Progenitor cell of endocrine pancreas (in vitro differentiated cells): ENCODE measurements around the gene ZBTB20. TPM values are rescaled to one million over a fixed set of nuclear protein-coding genes. Genes with fewer than 3 reads are reported as not detected.

Experiments
- DNase-seq: peaks from one replicate; pipeline ENCODE4 v3.0.0; 2021; ENCODE audit warnings: low spot score; ENCODE audit not compliant: unreplicated experiment
- H3K27ac Mint-ChIP-seq: 2 replicates; pipeline ENCODE4 v1.8.0; 2021; ENCODE audit warnings: mild to moderate bottlenecking, moderate library complexity, mixed read lengths
- H3K27me3 Mint-ChIP-seq: 2 replicates; pipeline ENCODE4 v1.8.0; 2021; ENCODE audit warnings: mixed read lengths
- H3K36me3 Mint-ChIP-seq: 2 replicates; pipeline ENCODE4 v1.8.0; 2022; ENCODE audit warnings: mixed read lengths; ENCODE audit not compliant: insufficient read depth
- H3K4me1 Mint-ChIP-seq: 2 replicates; pipeline ENCODE4 v1.8.0; 2021; ENCODE audit warnings: low read depth, mixed read lengths
- H3K4me3 Mint-ChIP-seq: 2 replicates; pipeline ENCODE4 v1.8.0; 2021; ENCODE audit warnings: low read depth, mild to moderate bottlenecking, moderate library complexity, mixed read lengths
- H3K9me3 Mint-ChIP-seq: 2 replicates; pipeline ENCODE4 v1.8.0; 2021; ENCODE audit warnings: low read depth, mixed read lengths
- CTCF ChIP-seq: fragments of 200-600 bp; sonication (generic); IDR thresholded peaks from one replicate; pipeline ENCODE4 v1.5.0; 2021; ENCODE audit warnings: antibody characterized with exemption, mild to moderate bottlenecking; ENCODE audit not compliant: unreplicated experiment
- total RNA-seq: library from RNA; stranded (reverse); gene quantifications from 2 replicates; pipeline ENCODE4 v1.2.1, GENCODE V29; 2021

ZBTB20 gene
- total RNA-seq, 1 donor from 2014 or later, result 27.3 TPM

DNA sequence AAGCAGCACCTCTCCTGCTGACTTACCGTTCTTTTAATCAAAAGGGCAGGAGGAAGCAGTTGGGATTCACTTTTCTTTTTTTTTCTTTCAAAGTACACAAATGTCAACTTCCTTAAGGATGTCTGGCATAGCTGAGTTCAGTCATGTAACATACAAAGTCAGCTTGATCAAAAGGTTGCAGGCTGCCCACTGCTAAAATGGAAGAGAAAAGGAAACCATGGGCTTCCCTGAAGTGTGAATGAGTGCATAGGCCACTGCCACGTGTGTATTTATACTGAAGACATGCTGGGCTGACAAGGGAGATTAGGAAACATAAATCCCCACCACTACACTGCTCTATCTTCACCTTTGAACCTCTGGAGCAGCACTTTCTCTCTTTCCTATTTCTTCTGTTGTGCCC, 540.8 kb downstream of the ZBTB20 start:
- TF ChIP-seq CTCF, result no peak
- H3K36me3 Mint-ChIP-seq, result no peaks in the 10 kb centered on the region
- no peak overlapping the region for H3K27ac Mint-ChIP-seq
- no peak for DNase-seq
- H3K4me3 Mint-ChIP-seq, result no peak overlapping the region
- peaks cover 15% of the 10 kb centered on the region for H3K4me1 Mint-ChIP-seq
- no peaks in the 10 kb centered on the region for H3K9me3 Mint-ChIP-seq
- no peaks in the 10 kb centered on the region for H3K27me3 Mint-ChIP-seq

DNA sequence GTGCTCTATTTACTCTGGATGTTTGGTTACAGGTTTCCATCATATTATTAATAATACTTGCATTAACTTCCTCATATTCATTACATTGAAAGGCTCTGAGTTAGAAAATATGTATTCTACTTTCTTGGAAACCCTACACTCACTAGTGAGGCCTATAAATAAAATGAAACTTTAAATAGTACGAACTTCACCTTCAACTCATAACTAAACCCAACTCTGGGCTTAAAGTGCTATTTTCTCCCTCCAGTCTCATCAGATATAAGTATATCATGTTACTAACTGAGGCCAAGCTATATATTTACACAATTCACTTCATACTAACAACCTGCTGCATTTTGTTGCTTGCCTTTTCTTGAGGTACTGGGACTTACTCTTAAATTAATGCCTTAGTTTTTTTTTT, 546.5 kb downstream of the ZBTB20 start:
- Mint-ChIP-seq H3K36me3 (no peaks in the 10 kb centered on the region), H3K27me3 (no peaks in the 10 kb centered on the region), H3K27ac (no peak overlapping the region), H3K9me3 (no peaks in the 10 kb centered on the region), H3K4me3 (no peak overlapping the region), H3K4me1 (peaks cover 2% of the 10 kb centered on the region)
- TF ChIP-seq CTCF, result no peak
- no peak for DNase-seq

- Mint-ChIP-seq H3K27me3 (no peaks in the 10 kb centered on the region), H3K4me1 (peaks cover 2% of the 10 kb centered on the region), H3K36me3 (no peaks in the 10 kb centered on the region), H3K9me3 (no peaks in the 10 kb centered on the region), H3K27ac (no peak overlapping the region), H3K4me3 (no peak overlapping the region)
- DNase-seq, result no peak
- no peak for TF ChIP-seq CTCF
These were observed 549.2 kb downstream of the ZBTB20 start for GRCh38 chr3:114597871-114598270.

GRCh38 chr3:114597012-114597411, 550.1 kb downstream of the ZBTB20 start:
- TF ChIP-seq CTCF, result peak; percentile 19
- Mint-ChIP-seq H3K4me1 (peaks cover 2% of the 10 kb centered on the region), H3K9me3 (no peaks in the 10 kb centered on the region), H3K27ac (no peak overlapping the region), H3K27me3 (no peaks in the 10 kb centered on the region), H3K36me3 (no peaks in the 10 kb centered on the region), H3K4me3 (no peak overlapping the region)
- DNase-seq, result no peak

GRCh38 chr3:114596147-114596546, 550.9 kb downstream of the ZBTB20 start:
- TF ChIP-seq CTCF, result no peak
- no peak overlapping the region for H3K4me3 Mint-ChIP-seq

More at GRCh38 chr3:114596147-114596546, 550.9 kb downstream of the ZBTB20 start:
- Mint-ChIP-seq H3K36me3 (no peaks in the 10 kb centered on the region), H3K27ac (no peak overlapping the region), H3K9me3 (no peaks in the 10 kb centered on the region), H3K4me1 (peaks cover 2% of the 10 kb centered on the region), H3K27me3 (no peaks in the 10 kb centered on the region)
- DNase-seq, result no peak
